Subcutaneous adipose tissue (tissue), 4 donors: ENCODE data around the gene UBE2L3. TPM values are rescaled to one million over a fixed set of nuclear protein-coding genes. Genes with fewer than 3 reads are reported as not detected.

Experiments
- total RNA-seq, 4 donors: library from RNA; depleted of rRNA; stranded (reverse); fragments of >200 nt; gene quantifications; one replicate each; pipeline ENCODE4 v1.1.0, GENCODE V29; 2016
- TF ChIP-seq, protein P1 (sequence below): fragments of 450-650 bp; IDR thresholded peaks from one replicate; pipeline ENCODE4 v1.5.1; 2016; ENCODE audit warnings: low read depth, mild to moderate bottlenecking, control low read depth, antibody characterized with exemption, moderate library complexity

Gene UBE2L3
- total RNA-seq, 4 donors from 2014 or later: 28.4 to 58.7 (median 31.9) TPM

GRCh38 chr22:21587803-21588611 is 20.5 kb downstream of the UBE2L3 start:
- TF ChIP-seq, protein P1, sequence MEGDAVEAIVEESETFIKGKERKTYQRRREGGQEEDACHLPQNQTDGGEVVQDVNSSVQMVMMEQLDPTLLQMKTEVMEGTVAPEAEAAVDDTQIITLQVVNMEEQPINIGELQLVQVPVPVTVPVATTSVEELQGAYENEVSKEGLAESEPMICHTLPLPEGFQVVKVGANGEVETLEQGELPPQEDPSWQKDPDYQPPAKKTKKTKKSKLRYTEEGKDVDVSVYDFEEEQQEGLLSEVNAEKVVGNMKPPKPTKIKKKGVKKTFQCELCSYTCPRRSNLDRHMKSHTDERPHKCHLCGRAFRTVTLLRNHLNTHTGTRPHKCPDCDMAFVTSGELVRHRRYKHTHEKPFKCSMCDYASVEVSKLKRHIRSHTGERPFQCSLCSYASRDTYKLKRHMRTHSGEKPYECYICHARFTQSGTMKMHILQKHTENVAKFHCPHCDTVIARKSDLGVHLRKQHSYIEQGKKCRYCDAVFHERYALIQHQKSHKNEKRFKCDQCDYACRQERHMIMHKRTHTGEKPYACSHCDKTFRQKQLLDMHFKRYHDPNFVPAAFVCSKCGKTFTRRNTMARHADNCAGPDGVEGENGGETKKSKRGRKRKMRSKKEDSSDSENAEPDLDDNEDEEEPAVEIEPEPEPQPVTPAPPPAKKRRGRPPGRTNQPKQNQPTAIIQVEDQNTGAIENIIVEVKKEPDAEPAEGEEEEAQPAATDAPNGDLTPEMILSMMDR: no peak

DNA sequence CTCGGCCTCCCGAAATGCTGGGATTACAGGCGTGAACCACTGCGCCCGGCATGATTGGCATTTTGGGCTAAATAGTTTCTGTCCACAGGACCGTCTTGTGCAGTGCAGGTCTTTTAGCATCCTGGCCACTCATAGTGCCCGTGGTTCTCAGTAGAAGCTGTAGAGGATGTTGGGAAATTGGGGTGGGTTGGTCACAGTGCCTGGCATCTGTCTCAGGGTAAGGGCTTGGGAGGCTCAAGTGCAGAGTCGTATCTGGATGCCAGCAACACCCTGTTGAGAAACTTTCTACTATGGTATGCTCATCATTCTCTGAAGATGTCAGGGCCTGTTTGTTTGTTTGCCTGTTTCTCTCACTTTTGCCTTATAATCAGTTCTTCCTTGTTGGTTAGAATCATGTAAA is 21.9 kb downstream of the UBE2L3 start:
- TF ChIP-seq, protein P1: no peak

GRCh38 chr22:21590809-21591641 is 23.5 kb downstream of the UBE2L3 start:
- TF ChIP-seq, protein P1: no peak

DNA sequence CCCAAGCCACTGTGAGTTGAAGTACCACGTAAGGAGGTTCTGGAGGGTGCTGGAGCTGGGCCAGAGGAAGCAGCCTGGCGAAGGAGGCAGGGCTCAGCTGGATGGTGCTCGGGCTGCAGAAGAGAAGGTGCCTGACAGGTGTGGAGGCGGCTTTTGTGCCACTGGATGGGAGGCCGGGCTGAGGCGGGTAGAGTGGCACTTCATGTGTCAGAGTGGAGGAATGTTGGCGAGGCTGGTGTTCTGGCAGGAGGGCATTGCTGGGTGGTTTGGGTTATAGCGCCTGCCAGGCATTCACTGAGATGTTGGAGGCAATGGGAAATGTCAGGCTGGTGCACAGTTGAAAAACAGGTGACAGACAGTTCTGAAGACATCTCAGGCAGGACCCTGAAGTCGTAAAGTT is 24.2 kb downstream of the UBE2L3 start:
- TF ChIP-seq, protein P1: no peak

- TF ChIP-seq, protein P1: no peak
These were observed 24.9 kb downstream of the UBE2L3 start for GRCh38 chr22:21592422-21592821.

DNA sequence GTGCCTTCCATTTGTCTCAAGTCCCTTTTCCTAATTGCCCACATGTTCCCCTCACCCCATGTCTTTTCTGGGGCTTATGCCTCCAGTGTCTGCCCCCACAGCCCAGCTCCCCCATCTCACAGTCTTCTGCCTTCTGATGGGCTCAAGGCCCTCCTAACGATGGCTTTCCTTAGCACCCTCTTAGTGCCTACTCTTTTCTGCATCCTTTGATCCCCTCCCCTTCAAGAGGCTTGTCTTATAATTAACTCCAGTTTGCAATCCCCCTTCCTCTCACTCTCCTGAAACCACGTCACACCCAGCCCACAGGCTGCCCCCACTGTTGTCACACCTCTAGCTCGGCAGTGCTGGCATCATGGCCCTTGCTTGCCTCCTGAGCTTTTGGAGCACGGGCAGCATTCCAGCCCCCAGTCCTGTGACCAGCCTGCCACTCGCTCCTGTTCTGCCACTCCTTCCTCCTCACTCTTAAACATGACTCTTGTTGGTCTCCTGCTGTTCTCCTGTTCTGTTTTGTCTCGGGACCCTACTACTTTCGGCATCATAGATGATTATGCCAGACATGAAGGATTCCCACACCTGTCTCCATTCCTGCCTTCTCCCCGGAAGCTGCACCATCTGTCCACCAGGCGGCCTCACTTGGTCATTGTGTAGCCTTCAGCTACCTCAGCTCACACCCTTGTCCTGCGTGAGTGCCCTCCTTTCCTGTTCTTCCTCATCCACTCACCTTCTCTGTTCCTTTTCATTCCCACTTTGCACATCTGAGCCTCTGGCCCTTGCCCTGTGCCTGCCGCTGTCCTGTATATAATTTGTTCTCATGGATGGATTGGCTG is 26.1 kb downstream of the UBE2L3 start:
- TF ChIP-seq, protein P1: no peak
